H1 (cell line): ENCODE measurements around the gene TFRC. TPM values are rescaled to one million over a fixed set of nuclear protein-coding genes. Genes with fewer than 3 reads are reported as not detected.

ENCODE experiments used
- BRCA1 ChIP-seq: IDR thresholded peaks from 2 replicates; pipeline ENCODE4 v1.6.1; 2012; ENCODE audit warnings: low read depth, low read length, improper control_type of control experiment
- CEBPB ChIP-seq: IDR thresholded peaks from 2 replicates; pipeline ENCODE4 v1.6.1; 2012; ENCODE audit warnings: low read depth, low read length
- GTF2F1 ChIP-seq: IDR thresholded peaks from 2 replicates; pipeline ENCODE4 v1.6.1; 2012; ENCODE audit warnings: low read depth, low read length, improper control_type of control experiment, borderline replicate concordance
- ZNF274 ChIP-seq: IDR thresholded peaks from 2 replicates; pipeline ENCODE4 v1.7.0; 2012; ENCODE audit warnings: low read length, borderline replicate concordance; ENCODE audit errors: extremely low read depth
- polyA plus RNA-seq, 7 experiments: library from polyadenylated mRNA; depleted of rRNA in 3 of 7; stranded (reverse) in 5 of 7; unstranded in 2 of 7; fragments of >200 nt in 5 of 7; fragments of 200-250 nt in 2 of 7; gene quantifications; 1 replicate in 5 of 7; 2 replicates in 1 of 7; 4 replicates in 1 of 7; pipeline versions ENCODE4 v1.2.1 to v1.2.3, GENCODE V29; 2011 to 2013; ENCODE audit warnings: missing spikeins in 2 of 7, mixed read lengths in 2 of 7
- total RNA-seq: library from RNA; stranded (reverse); fragmentation: NEBNext Ultra II Directional; extraction: Animal tissue kit (Norgen Biotek cat#: 25700); gene quantifications from 2 replicates; pipeline ENCODE4 v1.2.1, GENCODE V29; 2021
- TF ChIP-seq, protein P1 (sequence below): IDR thresholded peaks from 2 replicates; pipeline ENCODE4 v1.6.1; 2012; ENCODE audit warnings: inconsistent platforms
- TF ChIP-seq, protein P2 (sequence below): IDR thresholded peaks from 2 replicates; pipeline ENCODE4 v1.6.1; 2011; ENCODE audit warnings: low read length, improper control_type of control experiment

The TFRC gene
- total and polyA plus RNA-seq, 2 of the 8 experiments (the other 6 are each of a cell fraction or from before 2014, with no cell fraction given), result 67.3 to 161 TPM

DNA sequence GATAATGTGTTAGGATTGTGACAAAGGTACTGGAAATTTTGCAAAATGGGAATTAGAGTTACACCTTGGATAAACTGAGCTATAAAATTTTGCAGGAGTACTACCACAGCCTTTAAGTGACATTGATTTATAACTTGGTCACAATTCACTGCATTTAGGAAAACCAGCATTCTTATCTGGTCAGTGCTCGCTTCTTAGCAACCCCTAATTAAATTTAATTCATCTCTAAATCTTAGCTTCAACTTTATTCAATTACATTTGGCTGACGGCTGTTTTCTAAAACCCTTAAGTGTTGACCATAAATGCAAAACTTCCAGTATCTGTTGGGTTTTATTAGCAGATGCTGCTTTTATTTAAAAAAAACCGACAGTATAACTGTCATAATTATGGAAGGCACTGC, 31.3 kb downstream of the TFRC start (continued):
- TF ChIP-seq, protein P1, sequence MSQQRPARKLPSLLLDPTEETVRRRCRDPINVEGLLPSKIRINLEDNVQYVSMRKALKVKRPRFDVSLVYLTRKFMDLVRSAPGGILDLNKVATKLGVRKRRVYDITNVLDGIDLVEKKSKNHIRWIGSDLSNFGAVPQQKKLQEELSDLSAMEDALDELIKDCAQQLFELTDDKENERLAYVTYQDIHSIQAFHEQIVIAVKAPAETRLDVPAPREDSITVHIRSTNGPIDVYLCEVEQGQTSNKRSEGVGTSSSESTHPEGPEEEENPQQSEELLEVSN, result no peak
- TF ChIP-seq ZNF274, result no peak
- no peak for TF ChIP-seq BRCA1
- TF ChIP-seq, protein P2, sequence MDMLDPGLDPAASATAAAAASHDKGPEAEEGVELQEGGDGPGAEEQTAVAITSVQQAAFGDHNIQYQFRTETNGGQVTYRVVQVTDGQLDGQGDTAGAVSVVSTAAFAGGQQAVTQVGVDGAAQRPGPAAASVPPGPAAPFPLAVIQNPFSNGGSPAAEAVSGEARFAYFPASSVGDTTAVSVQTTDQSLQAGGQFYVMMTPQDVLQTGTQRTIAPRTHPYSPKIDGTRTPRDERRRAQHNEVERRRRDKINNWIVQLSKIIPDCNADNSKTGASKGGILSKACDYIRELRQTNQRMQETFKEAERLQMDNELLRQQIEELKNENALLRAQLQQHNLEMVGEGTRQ, result no peak
- no peak for TF ChIP-seq GTF2F1
- no peak for TF ChIP-seq CEBPB
